Lung (tissue), 12 donors: Measurements from ENCODE around the gene RLN3. TPM values are rescaled to one million over a fixed set of nuclear protein-coding genes. Genes with fewer than 3 reads are reported as not detected.

Experiments used
- ATAC-seq: fragments of 200-7000 bp; cut with Tn5 transposase; one replicate; pipeline ENCODE4 v1.9.1; 2020; ENCODE audit warnings: moderate number of reproducible peaks; ENCODE audit not compliant: insufficient read depth, low FRiP score
- DNase-seq, 3 donors: peaks; one replicate each; pipeline ENCODE4 v3.0.0-alpha.2; 2013 to 2017
- H3K27ac ChIP-seq, 2 donors: one replicate each; pipeline ENCODE4 v1.5.1; 2013; ENCODE audit warnings: mild to moderate bottlenecking in 2 of 2, moderate library complexity in 2 of 2, control low read depth in 1 of 2, inconsistent platforms in 1 of 2, low read depth in 1 of 2, low read length in 1 of 2
- H3K27me3 ChIP-seq, 3 donors: one replicate each; pipeline ENCODE4 v1.5.1; 2013; ENCODE audit warnings: low read length in 2 of 3; ENCODE audit not compliant: control insufficient read depth in 3 of 3, insufficient read depth in 3 of 3
- H3K36me3 ChIP-seq, 4 donors: one replicate each; pipeline ENCODE4 v1.5.1; 2013; ENCODE audit warnings: low read length in 4 of 4, mild to moderate bottlenecking in 1 of 4, moderate library complexity in 1 of 4; ENCODE audit not compliant: control insufficient read depth in 4 of 4, insufficient read depth in 4 of 4
- H3K4me1 ChIP-seq, 5 donors: one replicate each; pipeline ENCODE4 v1.5.1; 2013; ENCODE audit warnings: low read length in 5 of 5, mild to moderate bottlenecking in 2 of 5, moderate library complexity in 1 of 5; ENCODE audit not compliant: control insufficient read depth in 5 of 5, insufficient read depth in 5 of 5
- H3K4me3 ChIP-seq: one replicate; pipeline ENCODE4 v1.5.1; 2013; ENCODE audit warnings: mild to moderate bottlenecking, control low read depth, moderate library complexity
- H3K9ac ChIP-seq, 2 donors: one replicate each; pipeline ENCODE4 v1.5.1; 2013; ENCODE audit warnings: low read length in 2 of 2, control low read depth in 1 of 2; ENCODE audit not compliant: insufficient read depth in 1 of 2
- H3K9me3 ChIP-seq, 4 donors: one replicate each; pipeline ENCODE4 v1.5.1; 2013; ENCODE audit warnings: low read length in 3 of 4, mild to moderate bottlenecking in 1 of 4, moderate library complexity in 1 of 4; ENCODE audit not compliant: control insufficient read depth in 4 of 4, insufficient read depth in 3 of 4
- WGBS, 2 donors: extraction: QIAGEN DNeasy Blood & Tissue Kit; methylation state at CpG; one replicate each; pipeline ENCODE4 v1.1.7; 2013; 5-methylcytosine and 5-hydroxymethylcytosine counted together
- polyA plus RNA-seq, 2 donors: library from polyadenylated mRNA; stranded (reverse); fragments of 200-250 nt; gene quantifications; one replicate each; pipeline ENCODE4 v1.2.1, GENCODE V29; 2013
- total RNA-seq, 2 donors: library from RNA; depleted of rRNA in 1 of 2; stranded (reverse); fragments of >200 nt in 1 of 2; gene quantifications; one replicate each; pipeline ENCODE4 v1.2.1, GENCODE V29; 2014 to 2021
- TF ChIP-seq, protein P1 (sequence below): IDR thresholded peaks from 2 replicates; pipeline ENCODE4 v1.5.1; 2012; ENCODE audit warnings: mild to moderate bottlenecking; ENCODE audit errors: control extremely low read depth, extremely low read depth
- donor health status: control.
- donor health status: control.
- donor health status: Bipolar disorder and iron deficiency.
- donor health status: healthy.
- donor health status: DM: yes; HTN: yes; CAD: no.

RLN3 gene
- total and polyA plus RNA-seq, 4 donors: 0.50 to 0.52 TPM; not detected in 2

DNA sequence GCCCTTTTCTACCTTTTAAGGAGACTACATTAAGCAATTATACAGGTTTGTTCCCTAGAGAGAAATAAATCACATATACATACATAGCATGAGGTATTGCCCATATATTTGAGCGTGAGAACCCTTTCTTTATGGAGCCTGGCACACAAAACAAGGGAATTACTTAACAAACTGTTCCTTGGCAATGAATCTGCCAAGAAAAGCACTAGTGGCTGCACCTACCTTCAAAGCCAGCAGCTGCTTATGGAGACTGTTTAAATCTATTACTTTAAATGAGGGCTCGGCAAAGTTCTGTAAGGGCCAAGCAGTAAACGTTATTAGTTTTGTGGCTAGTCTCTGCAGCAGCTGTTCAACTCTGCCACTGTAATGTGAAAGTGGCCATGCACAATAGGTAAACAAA, 28.9 kb upstream of the RLN3 start:
- H3K27me3 ChIP-seq: no peaks in the 10 kb centered on the region
- H3K36me3 ChIP-seq: peaks cover 0 to 23% (median 3%) of the 10 kb centered on the region in 4 donors
- WGBS, 2 donors: 96 to 98% methylated on average over 3 of the region's 3 CpGs
- no peak overlapping the region for H3K9ac ChIP-seq
- TF ChIP-seq, protein P1, sequence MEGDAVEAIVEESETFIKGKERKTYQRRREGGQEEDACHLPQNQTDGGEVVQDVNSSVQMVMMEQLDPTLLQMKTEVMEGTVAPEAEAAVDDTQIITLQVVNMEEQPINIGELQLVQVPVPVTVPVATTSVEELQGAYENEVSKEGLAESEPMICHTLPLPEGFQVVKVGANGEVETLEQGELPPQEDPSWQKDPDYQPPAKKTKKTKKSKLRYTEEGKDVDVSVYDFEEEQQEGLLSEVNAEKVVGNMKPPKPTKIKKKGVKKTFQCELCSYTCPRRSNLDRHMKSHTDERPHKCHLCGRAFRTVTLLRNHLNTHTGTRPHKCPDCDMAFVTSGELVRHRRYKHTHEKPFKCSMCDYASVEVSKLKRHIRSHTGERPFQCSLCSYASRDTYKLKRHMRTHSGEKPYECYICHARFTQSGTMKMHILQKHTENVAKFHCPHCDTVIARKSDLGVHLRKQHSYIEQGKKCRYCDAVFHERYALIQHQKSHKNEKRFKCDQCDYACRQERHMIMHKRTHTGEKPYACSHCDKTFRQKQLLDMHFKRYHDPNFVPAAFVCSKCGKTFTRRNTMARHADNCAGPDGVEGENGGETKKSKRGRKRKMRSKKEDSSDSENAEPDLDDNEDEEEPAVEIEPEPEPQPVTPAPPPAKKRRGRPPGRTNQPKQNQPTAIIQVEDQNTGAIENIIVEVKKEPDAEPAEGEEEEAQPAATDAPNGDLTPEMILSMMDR: no peak
- no peak overlapping the region for H3K27ac ChIP-seq
- peaks cover 0 to 4% (median 2%) of the 10 kb centered on the region in 5 donors for H3K4me1 ChIP-seq
- DNase-seq (no peak), ATAC-seq (no peak)
- no peak overlapping the region for H3K4me3 ChIP-seq
- peaks cover 0 to 5% (median under 1%) of the 10 kb centered on the region in 4 donors for H3K9me3 ChIP-seq

DNA sequence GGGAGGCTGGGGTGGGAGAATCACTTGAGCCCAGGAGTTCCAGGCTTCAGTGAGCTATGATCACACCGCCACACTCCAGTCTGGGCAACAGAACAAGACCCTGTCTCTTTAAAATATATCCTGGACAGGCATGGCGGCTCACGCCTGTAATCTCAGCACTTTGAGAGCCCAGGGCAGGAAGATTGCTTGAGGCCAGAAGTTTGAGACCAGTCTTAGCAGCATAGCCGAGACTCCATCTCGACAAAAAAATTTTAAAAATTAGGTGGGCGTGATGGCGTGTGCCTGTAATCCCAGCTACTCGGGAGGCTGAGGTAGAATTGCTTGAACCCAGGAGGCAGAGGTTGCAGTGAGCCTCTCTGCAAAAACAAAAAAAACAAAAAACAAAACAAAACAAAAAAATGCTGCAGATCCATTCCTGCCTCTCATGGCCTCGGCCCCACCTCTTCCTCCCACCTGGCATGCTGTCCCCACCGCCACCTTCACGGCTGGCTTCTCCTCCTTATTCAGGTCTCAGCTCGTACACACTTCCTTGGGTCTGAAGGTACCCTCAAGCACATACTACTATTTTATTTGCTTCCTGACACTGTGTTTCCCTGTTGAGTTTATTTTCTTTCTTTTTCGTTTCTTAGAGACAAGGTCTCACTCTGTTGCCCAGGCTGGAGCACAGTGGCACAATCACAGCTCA, 27.1 kb upstream of the RLN3 start:
- DNase-seq (no peak), ATAC-seq (no peak)
- H3K9me3 ChIP-seq: peaks cover 0 to 5% (median under 1%) of the 10 kb centered on the region in 4 donors
- no peaks in the 10 kb centered on the region for H3K27me3 ChIP-seq
- H3K9ac ChIP-seq: no peak overlapping the region
- H3K4me3 ChIP-seq: no peak overlapping the region
- TF ChIP-seq, protein P1: no peak
- 86% methylated on average over 13 of the region's 13 CpGs for WGBS, 2 donors
- H3K4me1 ChIP-seq: peaks cover 0 to 5% (median 2%) of the 10 kb centered on the region in 5 donors
- peaks cover 0 to 14% (median 3%) of the 10 kb centered on the region in 4 donors for H3K36me3 ChIP-seq
- H3K27ac ChIP-seq: no peak overlapping the region

DNA sequence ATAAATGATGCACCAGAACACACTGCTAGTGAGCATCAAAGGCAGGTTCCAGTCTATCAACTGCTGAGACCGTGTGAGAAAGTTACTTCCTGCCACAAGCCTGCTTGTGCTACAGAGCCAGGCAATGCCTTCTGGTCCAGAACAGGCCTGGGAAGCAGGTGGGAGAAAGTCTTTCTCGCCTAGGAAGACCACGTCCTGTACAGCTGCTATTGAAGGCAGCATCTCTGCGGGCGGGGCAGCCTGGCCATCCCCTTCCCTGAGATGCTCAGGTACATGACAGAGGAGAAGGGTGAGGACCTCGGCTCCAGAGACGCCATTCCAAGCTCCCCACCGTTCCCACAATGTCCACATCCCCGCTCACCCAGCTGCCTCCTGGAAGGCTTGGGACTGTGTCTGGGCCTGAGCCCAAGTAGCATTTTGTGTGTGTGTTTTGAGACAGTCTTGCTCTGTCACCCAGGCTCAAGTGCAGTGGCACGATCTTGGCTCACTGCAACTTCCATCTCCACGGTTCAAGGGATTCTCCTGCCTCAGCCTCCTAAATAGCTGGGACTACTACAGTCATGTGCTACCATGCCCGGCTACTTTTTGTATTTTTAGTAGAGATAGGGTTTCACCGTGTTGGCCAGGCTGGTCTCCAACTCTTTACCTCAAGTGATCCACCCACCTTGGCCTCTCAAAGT, 25.2 kb upstream of the RLN3 start:
- no peak for DNase-seq

More for the DNA sequence above, 25.2 kb upstream of the RLN3 start:
- Histone ChIP-seq H3K9ac (peak overlapping the region in 1 of 2 donors; percentile 28), H3K4me1 (peaks cover 0 to 5% (median 3%) of the 10 kb centered on the region in 5 donors), H3K36me3 (peaks cover 0 to 8% (median 0%) of the 10 kb centered on the region in 4 donors), H3K27me3 (no peaks in the 10 kb centered on the region), H3K27ac (peak overlapping the region; percentile 62 to 87), H3K9me3 (peaks cover 0 to 5% (median under 1%) of the 10 kb centered on the region in 4 donors), H3K4me3 (no peak overlapping the region)
- 59 to 63% methylated on average over 13 of the region's 13 CpGs for WGBS, 2 donors
- TF ChIP-seq, protein P1: no peak
- no peak for ATAC-seq
